ENCODE results near the gene MAPK10.

GRCh38 chr4:86291180-86291579 is 68.7 kb downstream of the MAPK10 start:
- TF ChIP-seq RAD21 (IDR thresholded peaks at IDR 0.05; ENCODE audit: low read depth) (no peak), EP300 (IDR thresholded peaks at IDR 0.05; ENCODE audit: borderline replicate concordance) (no peak), TAF1 (IDR thresholded peaks at IDR 0.05; ENCODE audit: low read depth) (no peak)

Measured in Ishikawa (cell line).